ENCODE results near the gene DGCR2. TPM values are rescaled to one million over a fixed set of nuclear protein-coding genes. Genes with fewer than 3 reads are reported as not detected.

Gene DGCR2
- polyA plus RNA-seq, 1 donor from 2014 or later = 67.1 TPM

- no peaks in the 10 kb centered on the region for H3K27me3 ChIP-seq (ENCODE audit: insufficient read depth, low read depth, low read length)
- no peak overlapping the region for H3K9ac ChIP-seq (ENCODE audit: low read length)
Observed at GRCh38 chr22:19041704-19042074, 80.5 kb downstream of the DGCR2 start.

DNA sequence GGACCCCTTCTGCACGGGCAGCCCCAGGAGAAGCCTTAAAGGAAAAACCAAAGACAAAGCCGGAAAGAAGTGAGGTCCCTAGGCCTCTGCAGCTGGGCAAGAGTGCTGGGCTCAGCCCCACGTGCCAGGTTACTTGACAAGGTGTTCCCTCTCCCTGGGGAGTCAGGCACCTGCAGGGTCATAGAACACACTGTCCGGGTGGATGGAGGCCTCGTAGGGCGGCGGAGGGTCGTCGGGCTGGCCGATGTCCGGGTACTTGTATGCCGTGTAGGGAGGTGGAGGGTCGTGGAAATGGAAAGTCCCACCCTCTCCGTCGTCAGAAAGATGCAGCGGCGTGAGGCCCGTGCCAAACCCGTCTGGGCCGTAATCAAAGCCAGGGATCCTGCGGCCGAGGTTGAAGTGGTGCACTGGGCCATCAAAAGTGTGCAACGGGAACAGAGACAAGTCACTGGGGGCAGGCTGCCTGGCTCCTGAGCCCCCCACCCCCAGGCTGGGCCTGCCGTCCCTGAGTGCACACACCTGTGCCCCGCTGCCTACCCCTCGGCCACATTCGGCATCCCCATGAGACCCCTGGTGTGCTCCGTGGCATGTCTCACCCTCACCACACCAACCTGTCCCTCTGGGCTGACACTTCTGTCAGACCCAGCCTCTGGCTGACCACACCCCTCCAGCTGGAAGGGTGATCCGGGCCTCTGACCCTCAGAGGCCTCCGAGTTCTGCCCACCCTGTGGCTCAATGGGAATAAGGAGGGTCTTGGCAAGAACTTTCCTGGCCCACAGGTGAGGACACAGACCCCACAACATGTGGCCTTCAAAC lies 81.1 kb downstream of the DGCR2 start:
- no peaks in the 10 kb centered on the region for H3K36me3 ChIP-seq (ENCODE audit: insufficient read depth, low read length)
- TF ChIP-seq POLR2AphosphoS5 (IDR thresholded peaks at IDR 0.05) = no peak
- TF ChIP-seq CTCF (IDR thresholded peaks at IDR 0.05; ENCODE audit: poor library complexity, severe bottlenecking) = no peak
- TF ChIP-seq EZH2 (IDR thresholded peaks at IDR 0.05; ENCODE audit: borderline replicate concordance, insufficient read depth, low read length, poor library complexity, severe bottlenecking) = no peak
- no peak for TF ChIP-seq EP300 (conservative IDR thresholded peaks at IDR 0.05; ENCODE audit: poor library complexity, severe bottlenecking)
- no peak for TF ChIP-seq RAD21 (conservative IDR thresholded peaks at IDR 0.05)
- TF ChIP-seq, protein P1, sequence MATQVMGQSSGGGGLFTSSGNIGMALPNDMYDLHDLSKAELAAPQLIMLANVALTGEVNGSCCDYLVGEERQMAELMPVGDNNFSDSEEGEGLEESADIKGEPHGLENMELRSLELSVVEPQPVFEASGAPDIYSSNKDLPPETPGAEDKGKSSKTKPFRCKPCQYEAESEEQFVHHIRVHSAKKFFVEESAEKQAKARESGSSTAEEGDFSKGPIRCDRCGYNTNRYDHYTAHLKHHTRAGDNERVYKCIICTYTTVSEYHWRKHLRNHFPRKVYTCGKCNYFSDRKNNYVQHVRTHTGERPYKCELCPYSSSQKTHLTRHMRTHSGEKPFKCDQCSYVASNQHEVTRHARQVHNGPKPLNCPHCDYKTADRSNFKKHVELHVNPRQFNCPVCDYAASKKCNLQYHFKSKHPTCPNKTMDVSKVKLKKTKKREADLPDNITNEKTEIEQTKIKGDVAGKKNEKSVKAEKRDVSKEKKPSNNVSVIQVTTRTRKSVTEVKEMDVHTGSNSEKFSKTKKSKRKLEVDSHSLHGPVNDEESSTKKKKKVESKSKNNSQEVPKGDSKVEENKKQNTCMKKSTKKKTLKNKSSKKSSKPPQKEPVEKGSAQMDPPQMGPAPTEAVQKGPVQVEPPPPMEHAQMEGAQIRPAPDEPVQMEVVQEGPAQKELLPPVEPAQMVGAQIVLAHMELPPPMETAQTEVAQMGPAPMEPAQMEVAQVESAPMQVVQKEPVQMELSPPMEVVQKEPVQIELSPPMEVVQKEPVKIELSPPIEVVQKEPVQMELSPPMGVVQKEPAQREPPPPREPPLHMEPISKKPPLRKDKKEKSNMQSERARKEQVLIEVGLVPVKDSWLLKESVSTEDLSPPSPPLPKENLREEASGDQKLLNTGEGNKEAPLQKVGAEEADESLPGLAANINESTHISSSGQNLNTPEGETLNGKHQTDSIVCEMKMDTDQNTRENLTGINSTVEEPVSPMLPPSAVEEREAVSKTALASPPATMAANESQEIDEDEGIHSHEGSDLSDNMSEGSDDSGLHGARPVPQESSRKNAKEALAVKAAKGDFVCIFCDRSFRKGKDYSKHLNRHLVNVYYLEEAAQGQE (IDR thresholded peaks at IDR 0.05; ENCODE audit: borderline replicate concordance) = no peak
- TF ChIP-seq TAF1 (IDR thresholded peaks at IDR 0.05; ENCODE audit: low read depth) = no peak

More at GRCh38 chr22:19041704-19042074, 80.5 kb downstream of the DGCR2 start:
- no peaks in the 10 kb centered on the region for H3F3A ChIP-seq (ENCODE audit: insufficient read depth, low read length, poor library complexity, severe bottlenecking)
- no peak overlapping the region for H3K4me2 ChIP-seq (ENCODE audit: low read length)
- H4K20me1 ChIP-seq (ENCODE audit: insufficient read depth) = no peaks in the 10 kb centered on the region
- no peak overlapping the region for H3K27ac ChIP-seq (ENCODE audit: low read length)
- H2AFZ ChIP-seq (ENCODE audit: low read depth, low read length) = no peak overlapping the region
- H3K9me2 ChIP-seq (ENCODE audit: insufficient read depth, low read length) = no peaks in the 10 kb centered on the region
- no peaks in the 10 kb centered on the region for H3K9me3 ChIP-seq (ENCODE audit: low read length)
- TF ChIP-seq, protein P1 (IDR thresholded peaks at IDR 0.05; ENCODE audit: borderline replicate concordance) = no peak
- TF ChIP-seq RAD21 (conservative IDR thresholded peaks at IDR 0.05) (no peak), POLR2AphosphoS5 (IDR thresholded peaks at IDR 0.05) (no peak), CTCF (IDR thresholded peaks at IDR 0.05; ENCODE audit: poor library complexity, severe bottlenecking) (no peak), SMC3 (conservative IDR thresholded peaks at IDR 0.05; ENCODE audit: poor library complexity) (no peak), MXI1 (conservative IDR thresholded peaks at IDR 0.05; ENCODE audit: poor library complexity, severe bottlenecking) (no peak), TAF1 (IDR thresholded peaks at IDR 0.05; ENCODE audit: low read depth) (no peak), EP300 (conservative IDR thresholded peaks at IDR 0.05; ENCODE audit: poor library complexity, severe bottlenecking) (no peak), EZH2 (IDR thresholded peaks at IDR 0.05; ENCODE audit: borderline replicate concordance, insufficient read depth, low read length, poor library complexity, severe bottlenecking) (no peak)
- no peaks in the 10 kb centered on the region for H3K36me3 ChIP-seq (ENCODE audit: insufficient read depth, low read length)
- no peaks in the 10 kb centered on the region for H3K79me2 ChIP-seq (replicated peaks; ENCODE audit: insufficient read depth, low read length)
- H3K4me3 ChIP-seq (ENCODE audit: low read length) = no peak overlapping the region

More for the DNA sequence above, 81.1 kb downstream of the DGCR2 start:
- Histone ChIP-seq H3K9me3 (ENCODE audit: low read length) (no peaks in the 10 kb centered on the region), H4K20me1 (ENCODE audit: insufficient read depth) (no peaks in the 10 kb centered on the region), H3K4me3 (ENCODE audit: low read length) (no peak overlapping the region), H3K9ac (ENCODE audit: low read length) (no peak overlapping the region), H3K4me2 (ENCODE audit: low read length) (no peak overlapping the region), H3K27me3 (ENCODE audit: insufficient read depth, low read depth, low read length) (no peaks in the 10 kb centered on the region), H3K27ac (ENCODE audit: low read length) (no peak overlapping the region), H3F3A (ENCODE audit: insufficient read depth, low read length, poor library complexity, severe bottlenecking) (no peaks in the 10 kb centered on the region), H3K79me2 (replicated peaks; ENCODE audit: insufficient read depth, low read length) (no peaks in the 10 kb centered on the region), H3K9me2 (ENCODE audit: insufficient read depth, low read length) (no peaks in the 10 kb centered on the region), H2AFZ (ENCODE audit: low read depth, low read length) (no peak overlapping the region)
